Caco-2 (cell line): ENCODE data around the gene CTSF. TPM values are rescaled to one million over a fixed set of nuclear protein-coding genes. Genes with fewer than 3 reads are reported as not detected.

Experiments
- BruUV-seq: library from RNA; stranded (reverse); fragments of 400-500 nt; replicated peaks from 2 replicates; lab custom pipeline; 2021; lab: Mats Ljungman, UMichigan
- CTCF ChIA-PET: fragments of 300-600 bp; sonication (Branson Sonifier 250); formaldehyde crosslinking; loops from one replicate; lab custom pipeline; 2022; ENCODE audit warnings: antibody characterized with exemption; lab: Charles Lee
- POLR2A ChIA-PET: fragments of 300-600 bp; sonication (Branson Sonifier 250); formaldehyde crosslinking; loops from one replicate; lab custom pipeline; 2022; ENCODE audit warnings: antibody characterized with exemption; lab: Charles Lee
- DNase-seq, 2 experiments: peaks; one replicate each; pipeline versions ENCODE4 v3.0.0 to v3.0.0-alpha.2; 2020 to 2022
- H3K27me3 ChIP-seq: replicated peaks from 2 replicates; pipeline ENCODE4 v1.6.0; 2011; ENCODE audit warnings: low read length; ENCODE audit not compliant: control insufficient read depth, insufficient read depth
- H3K36me3 ChIP-seq: 2 replicates; pipeline ENCODE4 v1.5.1; 2011; ENCODE audit warnings: low read length; ENCODE audit not compliant: control insufficient read depth, insufficient read depth
- H3K4me1 ChIP-seq: fragments of 250-450 bp; sonication (Bioruptor Pico); 2 replicates; pipeline ENCODE4 v1.5.1; 2020; ENCODE audit warnings: mild to moderate bottlenecking
- H3K4me3 ChIP-seq: 2 replicates; pipeline ENCODE4 v1.5.1; 2011; ENCODE audit warnings: low read depth, mild to moderate bottlenecking, control low read depth, low read length
- H3K9me3 ChIP-seq: fragments of 250-450 bp; sonication (Bioruptor Pico); 2 replicates; pipeline ENCODE4 v1.5.1; 2020; ENCODE audit warnings: mild to moderate bottlenecking, moderate library complexity
- H3K27ac Mint-ChIP-seq: one replicate; pipeline ENCODE4 v1.8.0; 2022; ENCODE audit warnings: mixed read lengths; ENCODE audit not compliant: unreplicated experiment
- H3K27me3 Mint-ChIP-seq: one replicate; pipeline ENCODE4 v1.8.0; 2022; ENCODE audit warnings: mixed read lengths; ENCODE audit not compliant: insufficient read depth, unreplicated experiment
- H3K36me3 Mint-ChIP-seq: one replicate; pipeline ENCODE4 v1.8.0; 2022; ENCODE audit warnings: mild to moderate bottlenecking, mixed read lengths; ENCODE audit not compliant: insufficient read depth, unreplicated experiment
- H3K4me1 Mint-ChIP-seq: one replicate; pipeline ENCODE4 v1.8.0; 2022; ENCODE audit warnings: low read depth, mixed read lengths; ENCODE audit not compliant: unreplicated experiment
- H3K4me3 Mint-ChIP-seq: one replicate; pipeline ENCODE4 v1.8.0; 2022; ENCODE audit warnings: mild to moderate bottlenecking, moderate library complexity, mixed read lengths; ENCODE audit not compliant: unreplicated experiment
- H3K9me3 Mint-ChIP-seq: one replicate; pipeline ENCODE4 v1.8.0; 2022; ENCODE audit warnings: mixed read lengths; ENCODE audit not compliant: unreplicated experiment
- CTCF ChIP-seq, 2 experiments: fragments of 200-600 bp in 1 of 2; IDR thresholded peaks; 1 replicate in 1 of 2; 2 replicates in 1 of 2; pipeline versions ENCODE4 v1.5.1 to v1.8.0; 2011 to 2022; ENCODE audit warnings: antibody characterized with exemption in 1 of 2, control low read depth in 1 of 2, inconsistent platforms in 1 of 2, low read depth in 1 of 2, low read length in 1 of 2, mild to moderate bottlenecking in 1 of 2, moderate library complexity in 1 of 2; ENCODE audit not compliant: insufficient read depth in 1 of 2, severe bottlenecking in 1 of 2, unreplicated experiment in 1 of 2
- intact Hi-C: fragments of 100-400 bp; cut with micrococcal nuclease; formaldehyde crosslinking; loops from one replicate; pipeline ENCODE4 v1.10.0; 2022; ENCODE audit not compliant: unreplicated experiment
- total RNA-seq: library from RNA; stranded (reverse); gene quantifications from 2 replicates; pipeline ENCODE4 v1.2.3, GENCODE V29; 2022

CTSF gene
- total RNA-seq, 1 experiment from 2014 or later: not detected

GRCh38 chr11:66561975-66562248, 6.5 kb downstream of the CTSF start:
- ChIA-PET POLR2A (interaction anchor here (1.4 kb wide), 1 partner anchor 54 kb away, joined by 3 read pairs; no protein-coding TSS in a partner anchor), CTCF (interaction anchor here (0.7 to 1.3 kb wide), 3 partner anchors 28 to 39 kb away, joined by 3 read pairs; no protein-coding TSS in a partner anchor)
- no peaks in the 10 kb centered on the region for H3K36me3 Mint-ChIP-seq
- no peaks in the 10 kb centered on the region for H3K4me1 Mint-ChIP-seq
- no peaks in the 10 kb centered on the region for H3K27me3 Mint-ChIP-seq
- H3K9me3 ChIP-seq: no peaks in the 10 kb centered on the region
- H3K4me1 ChIP-seq: no peaks in the 10 kb centered on the region
- no peaks in the 10 kb centered on the region for H3K27me3 ChIP-seq
- no peak for DNase-seq
- no peaks in the 10 kb centered on the region for H3K36me3 ChIP-seq
- TF ChIP-seq CTCF (IDR thresholded peaks at IDR 0.05; ENCODE audit: insufficient read depth in 1 of 2, low read depth in 1 of 2, low read length in 1 of 2, severe bottlenecking in 1 of 2, unreplicated experiment in 1 of 2): no peak
- H3K27ac Mint-ChIP-seq: no peak overlapping the region
- no peak overlapping the region for H3K4me3 ChIP-seq
- no peaks in the 10 kb centered on the region for H3K9me3 Mint-ChIP-seq
- intact Hi-C loops: no loop called here
- H3K4me3 Mint-ChIP-seq: no peak overlapping the region
- BruUV-seq: no TSS peak

GRCh38 chr11:66561178-66561974, 7.0 kb downstream of the CTSF start:
- Mint-ChIP-seq H3K4me1 (no peaks in the 10 kb centered on the region), H3K27ac (no peak overlapping the region), H3K27me3 (no peaks in the 10 kb centered on the region), H3K9me3 (no peaks in the 10 kb centered on the region), H3K4me3 (no peak overlapping the region), H3K36me3 (no peaks in the 10 kb centered on the region)
- no peak for DNase-seq
- Histone ChIP-seq H3K36me3 (no peaks in the 10 kb centered on the region), H3K9me3 (no peaks in the 10 kb centered on the region), H3K4me1 (no peaks in the 10 kb centered on the region), H3K4me3 (no peak overlapping the region), H3K27me3 (no peaks in the 10 kb centered on the region)
- intact Hi-C loops: no loop called here
- no TSS peak for BruUV-seq
- POLR2A ChIA-PET: interaction anchor here (1.4 kb wide), 1 partner anchor 55 kb away, joined by 3 read pairs; no protein-coding TSS in a partner anchor
- CTCF ChIA-PET: interaction anchor here (0.6 to 1.3 kb wide), 4 partner anchors 28 to 40 kb away, joined by 3 read pairs; no protein-coding TSS in a partner anchor
- no peak for TF ChIP-seq CTCF (IDR thresholded peaks at IDR 0.05; ENCODE audit: insufficient read depth in 1 of 2, low read depth in 1 of 2, low read length in 1 of 2, severe bottlenecking in 1 of 2, unreplicated experiment in 1 of 2)

GRCh38 chr11:66559866-66560676, 8.3 kb downstream of the CTSF start:
- Mint-ChIP-seq H3K4me3 (no peak overlapping the region), H3K36me3 (no peaks in the 10 kb centered on the region), H3K27ac (no peak overlapping the region), H3K4me1 (no peaks in the 10 kb centered on the region), H3K27me3 (no peaks in the 10 kb centered on the region), H3K9me3 (no peaks in the 10 kb centered on the region)
- TF ChIP-seq CTCF (IDR thresholded peaks at IDR 0.05; ENCODE audit: insufficient read depth in 1 of 2, low read depth in 1 of 2, low read length in 1 of 2, severe bottlenecking in 1 of 2, unreplicated experiment in 1 of 2): no peak
- Histone ChIP-seq H3K36me3 (no peaks in the 10 kb centered on the region), H3K4me1 (no peaks in the 10 kb centered on the region), H3K9me3 (no peaks in the 10 kb centered on the region), H3K4me3 (no peak overlapping the region), H3K27me3 (no peaks in the 10 kb centered on the region)
- intact Hi-C loops: no loop called here
- CTCF ChIA-PET: interaction anchor here (0.6 kb wide), 1 partner anchor 79 kb away, joined by 3 read pairs; no protein-coding TSS in a partner anchor
- DNase-seq: peak in 1 of 2 experiments; percentile 41
- BruUV-seq: no TSS peak
- POLR2A ChIA-PET: no interaction called here
